Thyroid gland (tissue), 4 donors: ENCODE data around the gene DSG3. TPM values are rescaled to one million over a fixed set of nuclear protein-coding genes. Genes with fewer than 3 reads are reported as not detected.

Experiments used
- DNase-seq, 2 donors: peaks; one replicate each; pipeline ENCODE4 v3.0.0-alpha.2; 2019
- H3K27ac ChIP-seq, 3 donors: fragments of 200-600 bp; sonication (generic); 1 replicate in 2 of 3; 2 replicates in 1 of 3; pipeline ENCODE4 v1.5.1; 2016 to 2019; ENCODE audit warnings: mild to moderate bottlenecking in 1 of 3, moderate library complexity in 1 of 3
- H3K27me3 ChIP-seq: fragments of 200-600 bp; sonication (generic); one replicate; pipeline ENCODE4 v1.5.1; 2019
- H3K36me3 ChIP-seq, 2 donors: fragments of 200-600 bp; sonication (generic); one replicate each; pipeline ENCODE4 v1.5.1; 2016 to 2019
- H3K4me1 ChIP-seq, 2 donors: fragments of 200-600 bp; sonication (generic); one replicate each; pipeline ENCODE4 v1.5.1; 2017 to 2019
- H3K4me3 ChIP-seq, 3 donors: fragments of 200-600 bp; sonication (generic); replicated peaks in 1 of 3; 1 replicate in 2 of 3; 2 replicates in 1 of 3; pipeline ENCODE4 v1.5.1; 2016; ENCODE audit warnings: mild to moderate bottlenecking in 1 of 3
- H3K9me3 ChIP-seq: fragments of 200-600 bp; sonication (generic); one replicate; pipeline ENCODE4 v1.5.1; 2017
- POLR2A ChIP-seq, 2 donors: fragments of 450-650 bp; IDR thresholded peaks; one replicate each; pipeline ENCODE4 v1.6.1; 2017; ENCODE audit warnings: antibody characterized with exemption in 2 of 2, mild to moderate bottlenecking in 2 of 2, moderate library complexity in 1 of 2
- WGBS, 2 donors: methylation state at CpG; one replicate each; pipeline ENCODE4 v1.1.5; 2017; 5-methylcytosine and 5-hydroxymethylcytosine counted together
- intact Hi-C: fragments of 100-400 bp; cut with DNase I; formaldehyde crosslinking; loops from one replicate; pipeline ENCODE4 v1.15.1; 2023
- total RNA-seq, 4 donors: library from RNA; depleted of rRNA; stranded (reverse); fragments of >200 nt; gene quantifications; one replicate each; pipeline ENCODE4 v1.2.3, GENCODE V29; 2016
- TF ChIP-seq, protein P1 (sequence below), 6 experiments: fragments of 200-600 bp in 3 of 6; fragments of 450-650 bp in 3 of 6; sonication (generic) in 3 of 6; IDR thresholded peaks; one replicate each; pipeline ENCODE4 v1.5.1; 2016 to 2019; ENCODE audit warnings: antibody characterized with exemption in 6 of 6, mild to moderate bottlenecking in 2 of 6, inconsistent platforms in 1 of 6, moderate library complexity in 1 of 6

DSG3 gene
- total RNA-seq, 4 donors from 2014 or later: 0.10 TPM; not detected in 3

DNA sequence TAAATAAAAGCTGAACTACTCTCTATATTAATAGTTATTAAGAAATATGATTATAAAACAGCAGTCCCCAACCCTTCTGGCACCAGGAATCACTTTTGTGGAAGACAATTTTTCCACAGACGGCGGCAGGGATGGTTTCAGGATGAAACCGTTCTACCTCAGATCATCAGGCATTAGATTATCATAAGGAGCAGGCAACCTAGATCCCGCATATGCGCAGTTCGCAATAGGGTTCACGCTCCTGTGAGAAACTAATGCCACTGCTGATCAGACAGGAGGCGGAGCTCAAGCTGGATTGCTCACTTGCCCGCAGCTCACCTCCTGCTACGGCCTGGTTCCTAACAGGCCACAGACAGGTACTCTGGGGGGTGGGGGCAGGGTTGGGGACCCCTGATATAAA is 31.1 kb downstream of the DSG3 start:
- no peaks in the 10 kb centered on the region for H3K4me1 ChIP-seq
- WGBS, 2 donors: 90 to 96% methylated on average over 10 of the region's 10 CpGs
- no peak for TF ChIP-seq POLR2A (IDR thresholded peaks at IDR 0.05)
- TF ChIP-seq, protein P1, sequence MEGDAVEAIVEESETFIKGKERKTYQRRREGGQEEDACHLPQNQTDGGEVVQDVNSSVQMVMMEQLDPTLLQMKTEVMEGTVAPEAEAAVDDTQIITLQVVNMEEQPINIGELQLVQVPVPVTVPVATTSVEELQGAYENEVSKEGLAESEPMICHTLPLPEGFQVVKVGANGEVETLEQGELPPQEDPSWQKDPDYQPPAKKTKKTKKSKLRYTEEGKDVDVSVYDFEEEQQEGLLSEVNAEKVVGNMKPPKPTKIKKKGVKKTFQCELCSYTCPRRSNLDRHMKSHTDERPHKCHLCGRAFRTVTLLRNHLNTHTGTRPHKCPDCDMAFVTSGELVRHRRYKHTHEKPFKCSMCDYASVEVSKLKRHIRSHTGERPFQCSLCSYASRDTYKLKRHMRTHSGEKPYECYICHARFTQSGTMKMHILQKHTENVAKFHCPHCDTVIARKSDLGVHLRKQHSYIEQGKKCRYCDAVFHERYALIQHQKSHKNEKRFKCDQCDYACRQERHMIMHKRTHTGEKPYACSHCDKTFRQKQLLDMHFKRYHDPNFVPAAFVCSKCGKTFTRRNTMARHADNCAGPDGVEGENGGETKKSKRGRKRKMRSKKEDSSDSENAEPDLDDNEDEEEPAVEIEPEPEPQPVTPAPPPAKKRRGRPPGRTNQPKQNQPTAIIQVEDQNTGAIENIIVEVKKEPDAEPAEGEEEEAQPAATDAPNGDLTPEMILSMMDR (IDR thresholded peaks at IDR 0.05): no peak
- no peaks in the 10 kb centered on the region for H3K36me3 ChIP-seq
- no peak for DNase-seq
- no peak overlapping the region for H3K27ac ChIP-seq
- H3K27me3 ChIP-seq: no peaks in the 10 kb centered on the region
- H3K9me3 ChIP-seq: no peaks in the 10 kb centered on the region
- intact Hi-C loops: no loop called here
- H3K4me3 ChIP-seq: no peak overlapping the region

DNA sequence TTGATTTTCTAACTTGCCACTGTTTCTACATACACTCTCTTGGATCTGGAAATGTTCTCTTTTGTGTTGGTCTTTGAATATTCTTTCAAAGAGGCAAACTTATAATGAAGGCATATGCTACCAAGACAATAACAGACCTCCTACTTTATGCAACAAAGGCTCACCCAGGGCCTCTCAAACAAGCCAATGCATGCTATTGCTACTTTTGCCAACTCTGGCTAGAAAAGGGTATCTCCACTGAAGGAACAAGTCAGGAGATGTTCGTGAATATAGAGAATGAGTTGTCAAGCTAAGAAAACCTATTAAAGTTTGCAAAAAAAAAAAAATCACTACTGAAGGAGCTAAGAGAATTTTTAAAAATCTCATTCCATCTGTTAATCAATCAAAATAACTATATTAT is 34.5 kb downstream of the DSG3 start:
- intact Hi-C loops: no loop called here
- Histone ChIP-seq H3K9me3 (no peaks in the 10 kb centered on the region), H3K36me3 (no peaks in the 10 kb centered on the region), H3K4me1 (no peaks in the 10 kb centered on the region), H3K4me3 (no peak overlapping the region), H3K27ac (no peak overlapping the region), H3K27me3 (no peaks in the 10 kb centered on the region)
- no peak for TF ChIP-seq POLR2A (IDR thresholded peaks at IDR 0.05)
- TF ChIP-seq, protein P1 (IDR thresholded peaks at IDR 0.05): no peak
- no peak for DNase-seq
- 88 to 89% methylated on average over 1 of the region's 1 CpG for WGBS, 2 donors

DNA sequence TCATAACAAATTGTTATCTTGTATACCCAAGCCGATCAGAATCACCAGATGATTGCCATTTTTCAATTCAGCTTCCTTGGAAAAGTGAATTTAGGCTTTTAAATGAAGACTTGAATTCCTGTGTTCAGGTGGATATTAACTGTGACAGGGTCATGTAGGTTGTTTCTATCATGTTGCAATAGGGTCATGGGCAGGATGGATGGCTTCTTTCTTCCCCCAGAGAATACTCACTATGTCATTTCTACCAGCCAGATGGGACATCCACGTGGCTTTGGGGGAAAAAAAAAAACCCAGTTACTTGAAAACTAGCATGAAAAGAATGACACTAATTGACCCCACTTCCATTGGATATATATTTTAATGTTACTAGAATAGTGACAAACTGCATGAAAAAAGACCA is 35.9 kb downstream of the DSG3 start:
- intact Hi-C loops: no loop called here
- TF ChIP-seq, protein P1 (IDR thresholded peaks at IDR 0.05): no peak
- TF ChIP-seq POLR2A (IDR thresholded peaks at IDR 0.05): no peak
- Histone ChIP-seq H3K4me3 (no peak overlapping the region), H3K4me1 (no peaks in the 10 kb centered on the region), H3K27me3 (no peaks in the 10 kb centered on the region), H3K36me3 (no peaks in the 10 kb centered on the region), H3K9me3 (no peaks in the 10 kb centered on the region), H3K27ac (no peak overlapping the region)
- DNase-seq: no peak
- WGBS, 2 donors: 82% methylated on average over 2 of the region's 2 CpGs

DNA sequence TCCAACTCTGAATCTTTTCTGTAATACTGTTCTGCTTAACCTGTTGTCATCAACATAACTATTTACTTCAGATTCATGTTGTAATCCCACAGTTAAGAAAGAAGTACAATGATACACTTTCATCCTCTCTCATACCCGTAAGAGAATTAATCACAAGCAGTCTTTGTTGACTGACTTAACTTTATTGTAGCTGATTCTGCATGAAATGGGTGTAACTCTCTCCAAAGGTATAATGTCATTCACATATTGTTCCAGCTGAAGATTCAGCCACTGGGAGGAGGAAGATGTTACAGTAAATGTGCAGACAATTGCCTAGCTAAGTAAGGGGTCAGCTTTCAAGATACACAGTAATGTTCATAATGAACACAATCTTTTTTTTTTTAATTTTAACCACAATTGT is 36.9 kb downstream of the DSG3 start:
- H3K27me3 ChIP-seq: no peaks in the 10 kb centered on the region
- WGBS, 2 donors: 93 to 94% methylated on average over 1 of the region's 1 CpG
- intact Hi-C loops: no loop called here
- no peak for TF ChIP-seq POLR2A (IDR thresholded peaks at IDR 0.05)
- TF ChIP-seq, protein P1 (IDR thresholded peaks at IDR 0.05): no peak
- H3K4me1 ChIP-seq: no peaks in the 10 kb centered on the region
- no peaks in the 10 kb centered on the region for H3K9me3 ChIP-seq
- H3K4me3 ChIP-seq: no peak overlapping the region
- no peak for DNase-seq
- H3K27ac ChIP-seq: no peak overlapping the region
- H3K36me3 ChIP-seq: no peaks in the 10 kb centered on the region

DNA sequence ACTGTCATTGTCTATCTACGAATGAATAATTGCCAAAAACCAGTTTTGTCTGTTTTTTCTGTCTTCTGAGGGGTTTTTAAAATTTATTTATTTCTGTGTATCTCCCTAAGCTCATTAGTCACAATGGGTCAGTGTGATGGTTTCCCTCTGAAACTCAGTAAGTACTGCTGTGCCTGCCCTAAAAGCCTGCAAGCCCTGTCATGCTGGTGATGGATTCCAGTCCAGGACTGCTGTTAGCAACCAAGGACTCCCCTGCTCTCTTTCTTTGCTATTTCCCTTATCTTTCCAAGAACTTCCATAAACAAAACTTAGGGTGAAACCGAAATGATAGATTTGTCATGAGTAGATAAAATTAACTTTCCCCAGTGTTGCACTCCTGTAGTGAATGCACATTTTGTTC is 38.6 kb downstream of the DSG3 start:
- no peak overlapping the region for H3K27ac ChIP-seq
- H3K4me3 ChIP-seq: no peak overlapping the region
- H3K9me3 ChIP-seq: no peaks in the 10 kb centered on the region
- no peak for DNase-seq
- no peaks in the 10 kb centered on the region for H3K4me1 ChIP-seq
- TF ChIP-seq, protein P1 (IDR thresholded peaks at IDR 0.05): no peak
- no peak for TF ChIP-seq POLR2A (IDR thresholded peaks at IDR 0.05)
- H3K36me3 ChIP-seq: no peaks in the 10 kb centered on the region
- WGBS, 2 donors: 60 to 72% methylated on average over 2 of the region's 2 CpGs
- no peaks in the 10 kb centered on the region for H3K27me3 ChIP-seq
- intact Hi-C loops: no loop called here
